Uterus (tissue), 2 donors: Measurements from ENCODE around the gene PLCG1.

Experiments
- CTCF ChIP-seq, 4 experiments: fragments of 200-600 bp in 2 of 4; fragments of 450-650 bp in 2 of 4; sonication (generic) in 2 of 4; IDR thresholded peaks; one replicate each; pipeline ENCODE4 v1.5.1; 2016 to 2019; ENCODE audit warnings: antibody characterized with exemption in 4 of 4, mild to moderate bottlenecking in 2 of 4, moderate library complexity in 1 of 4
- POLR2A ChIP-seq, 2 donors: fragments of 450-650 bp; IDR thresholded peaks; one replicate each; pipeline ENCODE4 v1.6.1; 2016; ENCODE audit warnings: antibody characterized with exemption in 2 of 2, mild to moderate bottlenecking in 1 of 2, moderate library complexity in 1 of 2

GRCh38 chr20:41214202-41214601 lies 76.9 kb downstream of the PLCG1 start:
- TF ChIP-seq CTCF (IDR thresholded peaks at IDR 0.05) (no peak), POLR2A (IDR thresholded peaks at IDR 0.05) (no peak)
